Gastroesophageal sphincter (tissue), 4 donors: ENCODE measurements around the gene NLK. TPM values are rescaled to one million over a fixed set of nuclear protein-coding genes. Genes with fewer than 3 reads are reported as not detected.

Source experiments
- ATAC-seq: fragments of 150-250 bp; one replicate; pipeline ENCODE4 v1.9.1; 2016; ENCODE audit warnings: mild to moderate bottlenecking, moderate library complexity
- H3K27ac ChIP-seq, 4 donors: fragments of 200-600 bp; sonication (generic) in 3 of 4; 1 replicate in 3 of 4; 2 replicates in 1 of 4; pipeline ENCODE4 v1.5.1; 2016 to 2019
- H3K27me3 ChIP-seq: fragments of 200-600 bp; sonication (generic); one replicate; pipeline ENCODE4 v1.5.1; 2019
- H3K36me3 ChIP-seq, 2 donors: fragments of 200-600 bp; sonication (generic); one replicate each; pipeline ENCODE4 v1.5.1; 2019; ENCODE audit warnings: control low read depth in 1 of 2
- H3K4me1 ChIP-seq, 3 donors: fragments of 200-600 bp; sonication (generic); 1 replicate in 2 of 3; 2 replicates in 1 of 3; pipeline ENCODE4 v1.5.1; 2016 to 2019; ENCODE audit warnings: control low read depth in 2 of 3
- H3K4me3 ChIP-seq, 2 donors: fragments of 200-600 bp; sonication (generic); one replicate each; pipeline ENCODE4 v1.5.1; 2019; ENCODE audit warnings: mild to moderate bottlenecking in 1 of 2, moderate library complexity in 1 of 2
- H3K9me3 ChIP-seq, 3 donors: fragments of 200-600 bp; sonication (generic); one replicate each; pipeline ENCODE4 v1.5.1; 2017 to 2019; ENCODE audit warnings: control low read depth in 2 of 3
- EP300 ChIP-seq: sonication (generic); formaldehyde crosslinking; IDR thresholded peaks from one replicate; pipeline ENCODE4 v1.6.1; 2017; ENCODE audit warnings: antibody characterized with exemption, mild to moderate bottlenecking
- POLR2A ChIP-seq, 2 donors: fragments of 450-650 bp; IDR thresholded peaks; one replicate each; pipeline ENCODE4 v1.6.1; 2017; ENCODE audit warnings: antibody characterized with exemption in 2 of 2, mild to moderate bottlenecking in 2 of 2, moderate library complexity in 1 of 2
- POLR2AphosphoS5 ChIP-seq: sonication (generic); formaldehyde crosslinking; IDR thresholded peaks from one replicate; pipeline ENCODE4 v1.6.1; 2017; ENCODE audit warnings: antibody characterized with exemption
- WGBS, 2 donors: methylation state at CpG; one replicate each; pipeline ENCODE4 v1.1.5; 2018; ENCODE audit warnings: low coverage in 1 of 2; 5-methylcytosine and 5-hydroxymethylcytosine counted together
- total RNA-seq, 4 donors: library from RNA; depleted of rRNA; stranded (reverse); fragments of >200 nt; gene quantifications; one replicate each; pipeline ENCODE4 v1.1.0, GENCODE V29; 2016
- TF ChIP-seq, protein P1 (sequence below), 4 experiments: fragments of 200-600 bp in 2 of 4; fragments of 450-650 bp in 2 of 4; sonication (generic) in 1 of 4; IDR thresholded peaks; one replicate each; pipeline ENCODE4 v1.5.1; 2017 to 2019; ENCODE audit warnings: antibody characterized with exemption in 4 of 4, mild to moderate bottlenecking in 2 of 4, moderate library complexity in 2 of 4

The NLK gene
- total RNA-seq, 4 donors from 2014 or later, result 12.8 to 16.1 (median 13.8) TPM

DNA sequence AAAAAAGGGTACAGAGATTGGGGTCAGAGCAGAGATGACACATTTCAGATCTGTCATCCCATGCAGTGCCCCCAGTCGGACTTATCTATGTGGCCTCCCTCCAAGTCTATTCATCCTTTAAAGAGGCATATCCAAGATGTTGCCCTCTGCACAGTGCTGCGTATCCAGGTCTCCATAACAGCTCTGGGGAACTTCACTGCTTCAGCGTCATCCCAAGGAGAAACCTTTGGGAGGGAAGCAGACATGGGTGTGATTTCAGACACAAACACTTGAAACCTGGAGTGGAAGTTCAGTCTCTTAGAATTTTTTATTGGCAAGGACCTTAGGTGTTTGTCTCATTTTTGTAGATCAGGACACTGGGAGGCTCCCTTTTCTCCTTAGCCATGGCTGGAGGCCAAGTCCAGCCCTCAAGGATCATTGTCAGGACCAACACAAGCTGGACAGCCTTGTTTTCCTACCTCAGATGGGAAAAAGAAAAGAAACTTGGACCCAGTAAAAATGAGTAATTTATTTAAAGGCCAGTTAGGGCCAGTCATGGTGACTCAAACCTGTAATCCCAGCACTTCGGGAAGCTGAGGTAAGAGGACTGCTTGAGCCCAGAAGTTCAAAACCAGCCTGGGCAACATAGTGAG is 23.9 kb upstream of the NLK start:
- WGBS, 2 donors, result 66 to 76% methylated on average over 3 of the region's 4 CpGs
- no peak for ATAC-seq

DNA sequence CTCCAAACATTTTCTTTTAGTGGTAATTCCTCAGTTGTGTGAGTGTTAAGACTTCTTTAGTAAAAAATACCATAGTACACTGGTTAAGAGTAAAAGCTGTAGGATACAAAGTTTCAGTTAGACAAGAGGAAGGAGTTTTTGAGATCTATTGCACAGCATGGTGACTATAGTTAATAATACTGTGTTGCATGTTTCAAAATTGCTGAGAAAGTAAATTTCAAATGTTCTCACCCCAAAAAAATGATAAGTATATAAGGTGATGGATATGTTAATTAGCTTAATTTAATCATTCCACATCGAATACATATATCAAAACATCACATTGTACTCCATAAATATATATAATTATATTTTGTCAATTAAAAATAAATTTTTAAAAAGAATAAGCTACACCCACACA is 22.0 kb upstream of the NLK start:
- ATAC-seq, result no peak
- Histone ChIP-seq H3K9me3 (no peaks in the 10 kb centered on the region), H3K27ac (no peak overlapping the region), H3K4me1 (no peaks in the 10 kb centered on the region), H3K36me3 (no peaks in the 10 kb centered on the region), H3K4me3 (no peak overlapping the region), H3K27me3 (no peaks in the 10 kb centered on the region)
- TF ChIP-seq, protein P1, sequence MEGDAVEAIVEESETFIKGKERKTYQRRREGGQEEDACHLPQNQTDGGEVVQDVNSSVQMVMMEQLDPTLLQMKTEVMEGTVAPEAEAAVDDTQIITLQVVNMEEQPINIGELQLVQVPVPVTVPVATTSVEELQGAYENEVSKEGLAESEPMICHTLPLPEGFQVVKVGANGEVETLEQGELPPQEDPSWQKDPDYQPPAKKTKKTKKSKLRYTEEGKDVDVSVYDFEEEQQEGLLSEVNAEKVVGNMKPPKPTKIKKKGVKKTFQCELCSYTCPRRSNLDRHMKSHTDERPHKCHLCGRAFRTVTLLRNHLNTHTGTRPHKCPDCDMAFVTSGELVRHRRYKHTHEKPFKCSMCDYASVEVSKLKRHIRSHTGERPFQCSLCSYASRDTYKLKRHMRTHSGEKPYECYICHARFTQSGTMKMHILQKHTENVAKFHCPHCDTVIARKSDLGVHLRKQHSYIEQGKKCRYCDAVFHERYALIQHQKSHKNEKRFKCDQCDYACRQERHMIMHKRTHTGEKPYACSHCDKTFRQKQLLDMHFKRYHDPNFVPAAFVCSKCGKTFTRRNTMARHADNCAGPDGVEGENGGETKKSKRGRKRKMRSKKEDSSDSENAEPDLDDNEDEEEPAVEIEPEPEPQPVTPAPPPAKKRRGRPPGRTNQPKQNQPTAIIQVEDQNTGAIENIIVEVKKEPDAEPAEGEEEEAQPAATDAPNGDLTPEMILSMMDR (IDR thresholded peaks at IDR 0.05), result no peak
- TF ChIP-seq POLR2A (IDR thresholded peaks at IDR 0.05) (no peak), POLR2AphosphoS5 (no peak), EP300 (no peak)
- WGBS, 2 donors, result 52 to 65% methylated on average over 1 of the region's 1 CpG

More for the DNA sequence above, 23.9 kb upstream of the NLK start:
- Histone ChIP-seq H3K27me3 (no peaks in the 10 kb centered on the region), H3K9me3 (no peaks in the 10 kb centered on the region), H3K27ac (no peak overlapping the region), H3K4me1 (no peaks in the 10 kb centered on the region), H3K4me3 (no peak overlapping the region), H3K36me3 (no peaks in the 10 kb centered on the region)
- TF ChIP-seq, protein P1 (IDR thresholded peaks at IDR 0.05), result no peak
- no peak for TF ChIP-seq POLR2A (IDR thresholded peaks at IDR 0.05)
- TF ChIP-seq EP300, result no peak
- no peak for TF ChIP-seq POLR2AphosphoS5

DNA sequence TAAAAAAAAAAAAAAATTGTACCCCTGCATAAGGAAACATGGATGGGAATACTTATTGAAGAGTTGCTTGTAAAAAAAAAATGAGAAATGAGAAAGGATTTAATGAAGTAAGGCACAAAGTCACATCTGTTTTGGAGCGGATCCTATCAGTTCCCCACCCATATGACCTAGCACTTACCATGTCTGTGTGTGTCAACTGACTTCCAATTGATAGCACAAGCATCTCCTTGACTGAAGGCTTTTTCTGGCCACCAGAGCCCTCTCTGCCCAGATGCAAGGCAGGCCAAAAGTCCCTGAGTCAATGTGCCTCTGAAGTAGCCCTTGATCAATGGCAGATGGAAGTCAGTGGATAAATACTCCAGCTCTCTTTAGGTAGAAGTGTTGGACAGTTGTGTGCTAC is 13.4 kb upstream of the NLK start:
- H3K4me3 ChIP-seq, result no peak overlapping the region
- no peaks in the 10 kb centered on the region for H3K27me3 ChIP-seq
- H3K36me3 ChIP-seq, result no peaks in the 10 kb centered on the region
- no peaks in the 10 kb centered on the region for H3K9me3 ChIP-seq
- H3K27ac ChIP-seq, result no peak overlapping the region
- no peaks in the 10 kb centered on the region for H3K4me1 ChIP-seq
- no peak for TF ChIP-seq EP300
- WGBS, 2 donors, result 100% methylated on average over 1 of the region's 1 CpG
- no peak for ATAC-seq

DNA sequence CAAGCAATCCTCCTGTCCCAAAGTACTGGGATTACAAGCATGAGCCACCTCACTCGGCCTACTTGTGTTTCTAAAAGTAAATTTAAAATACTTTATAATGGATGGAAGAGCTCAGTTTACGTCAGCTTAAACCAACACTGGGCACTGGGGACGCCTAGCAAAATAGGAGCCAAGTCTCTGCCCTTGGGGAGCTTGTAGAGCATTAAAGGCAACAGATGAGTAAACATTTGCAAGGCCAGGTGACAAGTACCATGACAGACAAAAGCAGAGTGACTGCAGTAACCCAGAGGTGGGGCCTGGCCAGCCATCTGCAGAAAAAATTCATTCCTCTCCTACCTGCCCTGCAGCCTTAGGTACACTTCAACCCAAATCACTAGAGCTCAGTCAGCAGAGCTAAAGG is 12.1 kb upstream of the NLK start:
- TF ChIP-seq, protein P1 (IDR thresholded peaks at IDR 0.05), result no peak
- TF ChIP-seq POLR2AphosphoS5 (no peak), EP300 (no peak), POLR2A (IDR thresholded peaks at IDR 0.05) (no peak)
- H3K4me1 ChIP-seq, result no peaks in the 10 kb centered on the region
- WGBS, 2 donors, result 60 to 69% methylated on average over 2 to 3 of the region's 3 CpGs

DNA sequence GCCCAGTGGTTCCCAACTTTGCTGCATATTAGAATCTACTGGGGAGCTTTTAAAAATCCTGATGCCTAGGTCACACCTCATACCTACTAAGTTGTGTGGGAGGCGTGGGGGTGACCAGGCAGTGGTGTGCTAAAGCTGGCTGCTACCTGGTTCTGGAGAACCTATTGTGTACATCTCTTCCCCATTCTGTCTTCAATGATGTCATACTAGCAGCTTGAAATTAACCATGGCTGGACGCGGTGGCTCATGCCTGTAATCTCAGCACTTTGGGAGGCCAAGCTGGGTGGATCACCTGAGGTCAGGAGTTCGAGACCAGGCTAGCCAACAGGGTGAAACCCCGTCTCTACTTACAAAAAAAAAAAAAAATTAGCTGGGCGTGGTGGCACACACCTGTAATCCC is 11.3 kb upstream of the NLK start:
- ATAC-seq, result no peak
- no peak overlapping the region for H3K4me3 ChIP-seq
- no peaks in the 10 kb centered on the region for H3K4me1 ChIP-seq
- no peaks in the 10 kb centered on the region for H3K36me3 ChIP-seq
- TF ChIP-seq, protein P1 (IDR thresholded peaks at IDR 0.05), result no peak
- TF ChIP-seq POLR2A (IDR thresholded peaks at IDR 0.05) (no peak), POLR2AphosphoS5 (no peak), EP300 (no peak)
- no peaks in the 10 kb centered on the region for H3K27me3 ChIP-seq
- H3K27ac ChIP-seq, result no peak overlapping the region
- 86 to 100% methylated on average over 1 to 2 of the region's 6 CpGs for WGBS, 2 donors
- no peaks in the 10 kb centered on the region for H3K9me3 ChIP-seq

More for the DNA sequence above, 12.1 kb upstream of the NLK start:
- Histone ChIP-seq H3K27me3 (no peaks in the 10 kb centered on the region), H3K27ac (no peak overlapping the region), H3K4me3 (no peak overlapping the region), H3K36me3 (no peaks in the 10 kb centered on the region), H3K9me3 (no peaks in the 10 kb centered on the region)
- no peak for ATAC-seq
